ENCODE data around the gene NID1. TPM values are rescaled to one million over a fixed set of nuclear protein-coding genes. Genes with fewer than 3 reads are reported as not detected.
"Not testable (repeated sequence)": the region's sequence is repeated elsewhere in the genome, so short reads cannot be mapped to it uniquely, and the experiment has no call there.

Gene NID1
- polyA plus RNA-seq, 1 donor = 230 TPM

- no peak for DNase-seq (ENCODE audit: low read depth)
Measured at GRCh38 chr1:236025836-236026235, 39.1 kb downstream of the NID1 start.

GRCh38 chr1:236024641-236025040, 40.2 kb downstream of the NID1 start:
- no peak for DNase-seq (ENCODE audit: low read depth)

- no peak for DNase-seq (ENCODE audit: low read depth)
Measured at GRCh38 chr1:236023926-236024565, 40.8 kb downstream of the NID1 start.

- peak; percentile 50 for DNase-seq (ENCODE audit: low read depth)
Measured at GRCh38 chr1:236021424-236022135, 43.3 kb downstream of the NID1 start.

- no peak for DNase-seq (ENCODE audit: low read depth)
Measured at GRCh38 chr1:236020359-236021219, 44.3 kb downstream of the NID1 start.

GRCh38 chr1:236018885-236019453, 45.9 kb downstream of the NID1 start:
- peak; percentile 92 for DNase-seq (ENCODE audit: low read depth)

GRCh38 chr1:236016782-236017400, 48.0 kb downstream of the NID1 start:
- no peak for DNase-seq (ENCODE audit: low read depth)

GRCh38 chr1:236016083-236016482, 48.8 kb downstream of the NID1 start:
- DNase-seq (ENCODE audit: low read depth) = peak; percentile 67

- no peak for DNase-seq (ENCODE audit: low read depth)
Measured at GRCh38 chr1:236015539-236015938, 49.4 kb downstream of the NID1 start.

GRCh38 chr1:236013330-236013729, 51.6 kb downstream of the NID1 start:
- DNase-seq (ENCODE audit: low read depth) = no peak

- no peak for DNase-seq (ENCODE audit: low read depth)
Measured at GRCh38 chr1:236011641-236012040, 53.2 kb downstream of the NID1 start.

GRCh38 chr1:236010443-236010842, 54.4 kb downstream of the NID1 start:
- no peak for DNase-seq (ENCODE audit: low read depth)

- DNase-seq (ENCODE audit: low read depth) = no peak
Measured at GRCh38 chr1:236009857-236010256, 55.0 kb downstream of the NID1 start.

- DNase-seq (ENCODE audit: low read depth) = no peak
Measured at GRCh38 chr1:236009191-236009590, 55.7 kb downstream of the NID1 start.

GRCh38 chr1:236007781-236008180, 57.1 kb downstream of the NID1 start:
- no peak for DNase-seq (ENCODE audit: low read depth)

- DNase-seq (ENCODE audit: low read depth) = not testable (repeated sequence)
Measured at GRCh38 chr1:236003058-236003457, 61.8 kb downstream of the NID1 start.

GRCh38 chr1:236002572-236002971, 62.3 kb downstream of the NID1 start:
- no peak for DNase-seq (ENCODE audit: low read depth)

GRCh38 chr1:236002025-236002390, 62.9 kb downstream of the NID1 start:
- DNase-seq (ENCODE audit: low read depth) = no peak

- DNase-seq (ENCODE audit: low read depth) = no peak
Measured at GRCh38 chr1:236000781-236001180, 64.1 kb downstream of the NID1 start.

- DNase-seq (ENCODE audit: low read depth) = no peak
Measured at GRCh38 chr1:235999259-235999925, 65.5 kb downstream of the NID1 start.

- DNase-seq (ENCODE audit: low read depth) = no peak
Measured at GRCh38 chr1:235998812-235999211, 66.1 kb downstream of the NID1 start.
